HG03460 (cell line): ENCODE measurements around the gene ATF3.
A peak's percentile ranks its signal among the peaks of the same experiment; 100 is the strongest.

ENCODE experiments used
- ATAC-seq: cut with Tn5 transposase; IDR thresholded peaks from one replicate; pipeline ENCODE4 v1.9.1; 2021; ENCODE audit not compliant: unreplicated experiment

Gene ATF3

DNA sequence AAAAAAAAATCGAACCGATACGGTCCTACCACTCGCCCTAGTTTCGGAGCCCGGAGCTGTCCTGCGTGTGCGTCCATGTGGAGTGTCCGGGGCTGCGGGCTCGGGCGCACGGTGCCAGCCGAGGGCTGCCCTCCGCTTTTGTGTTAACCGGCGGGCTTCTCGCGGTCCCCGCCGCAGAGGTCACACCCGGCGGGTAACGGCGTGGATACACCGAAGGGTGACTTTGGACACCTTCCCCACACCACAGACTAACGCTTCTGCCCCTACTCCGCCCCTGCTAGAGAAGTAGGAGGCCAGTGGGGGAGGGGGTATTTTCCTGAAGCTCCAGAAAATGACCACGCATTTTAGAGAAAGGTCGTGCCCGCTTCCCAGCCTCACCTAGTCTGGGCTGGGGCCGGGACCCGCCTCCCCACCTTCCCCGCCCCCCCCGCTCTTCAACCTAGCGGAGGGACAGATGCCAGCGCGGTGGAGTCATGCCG, 609 bp upstream of the ATF3 start:
- peak; percentile 7 for ATAC-seq

GRCh38 chr1:212608959-212609700, 569 bp downstream of the ATF3 start:
- ATAC-seq, result peak; percentile 17

DNA sequence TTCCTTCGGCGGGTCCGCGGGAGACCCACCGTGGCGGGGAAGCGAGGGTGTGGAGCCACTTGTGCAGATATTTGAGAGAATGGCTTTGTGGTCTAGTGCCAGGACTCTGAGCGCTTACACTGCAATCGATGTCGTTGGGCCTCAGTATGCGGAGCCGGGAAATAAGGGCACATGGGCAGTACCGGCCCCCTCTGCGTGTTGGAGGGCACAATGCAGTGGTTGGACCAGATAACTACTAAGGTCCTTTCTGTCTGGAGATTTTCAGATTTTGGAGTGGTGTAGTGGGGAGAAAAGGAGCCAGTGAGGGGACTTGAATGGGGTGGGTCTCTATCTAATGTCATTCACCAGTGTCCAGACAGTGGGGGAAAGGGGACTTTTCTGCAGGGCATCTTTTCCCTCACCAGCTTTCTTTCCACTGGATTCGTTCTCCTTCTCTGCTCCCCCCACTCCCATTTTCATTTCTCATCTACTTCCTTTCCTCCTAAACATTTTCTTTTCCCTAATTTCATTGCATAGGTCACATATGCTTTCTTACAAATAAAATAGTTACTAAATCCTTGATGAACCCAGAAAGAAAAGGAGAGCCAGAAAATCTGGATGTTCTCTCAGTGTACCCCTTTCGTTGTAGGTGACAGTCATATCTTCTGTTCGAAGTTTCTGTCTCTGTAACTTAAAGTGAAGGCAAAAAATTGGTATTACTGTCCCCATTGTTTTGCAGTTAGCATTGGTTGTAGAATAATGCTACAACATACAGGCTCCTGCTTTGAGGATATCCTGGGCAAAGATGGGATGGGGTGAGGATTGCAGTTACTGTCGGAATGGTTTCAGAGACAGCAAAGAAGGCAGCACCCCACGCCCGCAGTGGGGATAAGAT, 1.4 kb downstream of the ATF3 start:
- ATAC-seq, result no peak

GRCh38 chr1:212610575-212610967, 2.0 kb downstream of the ATF3 start:
- ATAC-seq, result no peak

- no peak for ATAC-seq
Measured at GRCh38 chr1:212611000-212611948, 2.7 kb downstream of the ATF3 start.

DNA sequence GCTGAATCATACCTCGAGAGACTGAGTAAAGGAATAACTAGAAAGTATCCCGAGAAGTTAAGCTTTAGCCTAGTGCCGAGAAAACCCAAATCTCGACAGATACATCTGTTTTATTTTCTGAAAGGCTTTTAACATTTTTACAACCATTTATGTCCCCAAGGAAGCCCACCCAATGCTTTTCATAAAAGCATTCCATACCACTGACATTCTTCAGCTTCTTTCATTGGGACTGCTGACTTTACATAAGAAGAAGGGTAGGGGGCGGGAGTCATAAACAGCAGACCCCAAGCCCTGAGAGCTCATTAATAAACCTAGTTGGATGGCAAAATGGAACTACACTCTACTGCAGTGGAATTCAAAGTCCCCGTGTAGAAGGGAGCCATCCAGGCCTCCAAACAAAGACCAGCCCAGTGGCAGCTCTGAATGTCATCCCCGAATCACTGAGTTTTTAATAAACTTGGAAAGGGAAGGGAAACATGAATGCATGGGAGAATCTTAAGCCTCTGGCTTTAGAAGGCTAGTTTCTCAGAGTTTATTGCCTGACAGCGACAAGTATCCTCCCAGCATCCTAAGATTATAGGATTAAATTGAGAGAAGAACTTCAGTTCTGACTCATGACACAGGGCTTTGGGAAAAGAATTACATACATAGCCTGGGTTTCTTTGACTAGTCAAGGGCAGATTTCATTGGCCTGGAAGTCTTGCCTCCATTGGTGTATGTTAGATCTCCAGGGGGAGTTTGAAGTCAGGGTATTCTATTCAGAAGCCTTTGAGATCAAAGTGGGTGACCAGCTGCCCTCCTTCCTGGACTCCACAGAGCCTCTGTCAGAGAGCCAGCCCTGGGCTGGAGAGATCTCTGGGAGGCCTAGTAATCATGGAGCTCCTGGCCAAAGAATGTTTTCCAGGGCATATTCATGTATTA, 3.7 kb downstream of the ATF3 start:
- ATAC-seq, result no peak

GRCh38 chr1:212613440-212614335, 5.1 kb downstream of the ATF3 start:
- no peak for ATAC-seq

GRCh38 chr1:212614453-212615200, 6.1 kb downstream of the ATF3 start:
- ATAC-seq, result no peak

- ATAC-seq, result no peak
Measured at GRCh38 chr1:212615201-212615470, 6.6 kb downstream of the ATF3 start.

DNA sequence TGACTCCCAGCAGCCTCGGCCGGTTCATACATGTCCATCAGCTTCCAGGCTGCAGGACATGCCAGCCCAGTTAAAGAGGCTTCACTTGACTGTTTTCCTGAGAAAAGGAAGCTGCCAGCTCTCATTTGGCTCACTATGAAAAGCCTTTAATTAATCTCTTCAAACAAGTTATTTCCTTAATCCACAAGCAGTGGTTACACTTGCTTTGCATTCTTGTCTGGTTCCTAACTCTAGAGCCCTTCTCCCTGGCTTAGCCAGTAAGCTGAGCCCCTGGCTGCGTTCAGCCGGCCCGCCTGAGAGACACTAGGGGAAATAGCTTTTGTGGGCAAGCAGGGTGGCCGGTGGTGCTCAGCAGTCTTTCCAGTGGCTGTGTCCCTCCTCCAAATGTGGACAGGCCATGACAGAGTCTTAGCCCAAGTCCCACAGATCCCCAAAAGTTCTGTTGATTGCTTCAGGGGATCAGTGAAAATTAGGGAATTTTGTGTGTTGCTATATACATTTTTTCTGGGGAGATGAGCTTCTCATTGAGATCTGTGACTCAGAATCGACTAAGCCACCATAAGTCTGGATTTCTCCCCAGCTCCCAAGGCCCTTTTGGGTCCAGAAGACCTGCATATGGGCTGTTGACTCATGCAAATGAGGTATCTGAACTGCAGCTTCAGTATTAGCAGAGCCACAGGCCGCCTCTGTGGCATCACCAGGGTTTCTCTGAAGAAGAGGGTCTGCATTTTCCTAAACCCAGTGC, 10.1 kb downstream of the ATF3 start:
- ATAC-seq, result no peak

DNA sequence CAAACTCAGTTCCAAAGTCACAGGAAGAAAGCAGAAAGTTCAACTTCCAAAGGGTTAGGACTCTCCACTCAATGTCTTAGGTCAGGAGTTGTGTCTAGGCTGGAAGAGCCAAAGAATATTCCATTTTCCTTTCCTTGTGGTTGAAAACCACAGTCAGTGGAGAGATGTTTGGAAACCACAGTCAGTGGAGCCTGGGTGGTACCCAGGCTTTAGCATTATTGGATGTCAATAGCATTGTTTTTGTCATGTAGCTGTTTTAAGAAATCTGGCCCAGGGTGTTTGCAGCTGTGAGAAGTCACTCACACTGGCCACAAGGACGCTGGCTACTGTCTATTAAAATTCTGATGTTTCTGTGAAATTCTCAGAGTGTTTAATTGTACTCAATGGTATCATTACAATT, 11.7 kb downstream of the ATF3 start:
- ATAC-seq, result no peak

DNA sequence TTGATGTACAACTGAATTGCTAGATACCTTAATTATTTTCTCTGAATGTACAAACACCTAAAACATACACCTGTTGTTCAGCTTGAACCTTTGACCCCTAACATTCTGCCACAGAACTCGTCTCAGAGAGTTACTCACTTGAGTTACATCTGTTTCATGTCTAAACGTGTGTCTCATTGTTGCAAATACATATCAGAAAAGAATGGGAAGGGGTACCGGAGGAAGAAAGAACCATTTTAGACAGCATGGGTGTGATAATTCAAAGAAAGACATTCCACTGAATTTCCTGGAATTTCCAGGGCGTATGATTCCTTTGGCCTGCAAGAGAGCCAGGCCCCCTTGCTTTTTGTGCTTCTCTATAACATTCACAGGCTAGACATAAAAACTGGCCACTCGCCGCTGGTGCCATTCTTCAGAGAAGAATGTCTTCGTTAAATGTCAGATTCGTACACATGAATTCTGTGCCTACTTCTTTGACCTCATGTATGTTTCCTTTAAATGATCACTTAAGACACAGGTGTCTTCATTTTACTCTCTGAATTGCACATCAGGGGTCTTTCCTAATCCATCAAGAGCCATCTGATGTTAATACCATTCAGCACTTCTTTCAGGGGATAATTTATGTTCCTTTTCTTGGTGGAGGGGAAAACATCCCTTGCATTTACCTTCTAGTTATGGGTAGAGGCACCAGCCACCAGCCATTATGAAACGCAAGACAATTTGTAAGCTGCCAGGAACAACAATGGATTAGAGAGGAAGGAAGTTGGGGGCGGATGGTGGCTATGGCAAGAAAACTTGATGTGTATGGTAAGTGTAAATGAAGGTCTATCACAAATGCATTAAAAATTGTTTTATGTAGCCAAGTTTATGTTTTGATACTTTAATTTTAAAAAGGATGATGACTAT, 12.7 kb downstream of the ATF3 start:
- no peak for ATAC-seq

- no peak for ATAC-seq
Measured at GRCh38 chr1:212621949-212622305, 13.4 kb downstream of the ATF3 start.

- no peak for ATAC-seq
Measured at GRCh38 chr1:212622467-212622866, 13.9 kb downstream of the ATF3 start.

- ATAC-seq, result no peak
Measured at GRCh38 chr1:212622906-212623305, 14.3 kb downstream of the ATF3 start.

- ATAC-seq, result no peak
Measured at GRCh38 chr1:212623603-212624002, 15.0 kb downstream of the ATF3 start.

- ATAC-seq, result no peak
Measured at GRCh38 chr1:212624976-212625501, 16.5 kb downstream of the ATF3 start.
